H9 (cell line): Measurements from ENCODE around the gene SHISA9. TPM values are rescaled to one million over a fixed set of nuclear protein-coding genes. Genes with fewer than 3 reads are reported as not detected.

Source experiments
- DNase-seq: peaks from one replicate; pipeline ENCODE4 v3.0.0-alpha.2; 2017
- H2AFZ ChIP-seq: one replicate; pipeline ENCODE4 v1.6.1; 2013; ENCODE audit warnings: mild to moderate bottlenecking, low read length, control low read depth, moderate library complexity
- H2AK5ac ChIP-seq: 2 replicates; pipeline ENCODE4 v1.6.1; 2013; ENCODE audit warnings: low read length, control low read depth, mixed read lengths; ENCODE audit not compliant: insufficient read length
- H2BK120ac ChIP-seq: one replicate; pipeline ENCODE4 v1.6.1; 2013; ENCODE audit warnings: low read depth, mild to moderate bottlenecking, low read length, control low read depth, inconsistent platforms; ENCODE audit not compliant: poor library complexity, severe bottlenecking
- H2BK12ac ChIP-seq: 2 replicates; pipeline ENCODE4 v1.6.1; 2013; ENCODE audit warnings: low read length, control low read depth, mixed read lengths, low read depth; ENCODE audit not compliant: insufficient read length
- H2BK15ac ChIP-seq: 2 replicates; pipeline ENCODE4 v1.6.1; 2013; ENCODE audit warnings: low read depth, low read length, control low read depth
- H2BK20ac ChIP-seq: one replicate; pipeline ENCODE4 v1.6.1; 2013; ENCODE audit warnings: low read depth, mild to moderate bottlenecking, low read length, control low read depth, inconsistent platforms; ENCODE audit not compliant: poor library complexity, severe bottlenecking
- H2BK5ac ChIP-seq: 2 replicates; pipeline ENCODE4 v1.6.1; 2013; ENCODE audit warnings: low read length, control low read depth, mixed read lengths; ENCODE audit not compliant: insufficient read length
- H3K14ac ChIP-seq: 2 replicates; pipeline ENCODE4 v1.6.1; 2013; ENCODE audit warnings: low read length, control low read depth; ENCODE audit not compliant: insufficient read depth
- H3K18ac ChIP-seq: 2 replicates; pipeline ENCODE4 v1.6.1; 2013; ENCODE audit warnings: low read depth, mild to moderate bottlenecking, mixed read lengths, low read length, control low read depth; ENCODE audit not compliant: insufficient read length
- H3K23ac ChIP-seq: 2 replicates; pipeline ENCODE4 v1.6.1; 2013; ENCODE audit warnings: low read length, control low read depth, mixed read lengths, low read depth; ENCODE audit not compliant: insufficient read length
- H3K23me2 ChIP-seq: 2 replicates; pipeline ENCODE4 v1.6.1; 2013; ENCODE audit warnings: low read depth, mild to moderate bottlenecking, mixed read lengths, low read length, control low read depth; ENCODE audit not compliant: insufficient read length, poor library complexity, severe bottlenecking
- H3K27ac ChIP-seq: 2 replicates; pipeline ENCODE4 v1.5.1; 2013; ENCODE audit warnings: low read length, control low read depth, mixed read lengths, low read depth; ENCODE audit not compliant: insufficient read length
- H3K27me3 ChIP-seq: 2 replicates; pipeline ENCODE4 v1.6.1; 2013; ENCODE audit warnings: low read length, control low read depth, inconsistent platforms; ENCODE audit not compliant: insufficient read depth
- H3K4ac ChIP-seq: 2 replicates; pipeline ENCODE4 v1.6.1; 2013; ENCODE audit warnings: low read depth, mild to moderate bottlenecking, control low read depth, inconsistent platforms, low read length, moderate library complexity
- H3K4me1 ChIP-seq: 2 replicates; pipeline ENCODE4 v1.6.1; 2013; ENCODE audit warnings: low read length, control low read depth, inconsistent platforms; ENCODE audit not compliant: insufficient read depth
- H3K4me2 ChIP-seq: 2 replicates; pipeline ENCODE4 v1.6.1; 2013; ENCODE audit warnings: low read length, control low read depth, mixed read lengths; ENCODE audit not compliant: insufficient read length, insufficient read depth
- H3K56ac ChIP-seq: 2 replicates; pipeline ENCODE4 v1.6.1; 2013; ENCODE audit warnings: low read depth, mild to moderate bottlenecking, mixed read lengths, low read length, control low read depth; ENCODE audit not compliant: insufficient read length
- H3K79me1 ChIP-seq: 2 replicates; pipeline ENCODE4 v1.6.1; 2013; ENCODE audit warnings: low read depth, mild to moderate bottlenecking, moderate library complexity, low read length, control low read depth, inconsistent platforms; ENCODE audit not compliant: insufficient read depth, poor library complexity, severe bottlenecking
- H3K79me2 ChIP-seq: 2 replicates; pipeline ENCODE4 v1.6.1; 2013; ENCODE audit warnings: low read length, control low read depth, inconsistent platforms; ENCODE audit not compliant: insufficient read depth
- H3K9ac ChIP-seq: 2 replicates; pipeline ENCODE4 v1.6.1; 2013; ENCODE audit warnings: low read length, control low read depth, mixed read lengths; ENCODE audit not compliant: insufficient read length; ENCODE audit errors: extremely low read depth
- H3K9me3 ChIP-seq: one replicate; pipeline ENCODE4 v1.6.1; 2013; ENCODE audit warnings: low read depth, low read length, inconsistent platforms; ENCODE audit not compliant: control insufficient read depth
- H3T11ph ChIP-seq: one replicate; pipeline ENCODE4 v1.6.1; 2013; ENCODE audit warnings: mild to moderate bottlenecking, low read length, control low read depth, inconsistent platforms
- H4K20me1 ChIP-seq: one replicate; pipeline ENCODE4 v1.6.1; 2013; ENCODE audit not compliant: control insufficient read depth, insufficient read length, insufficient read depth
- H4K5ac ChIP-seq: 2 replicates; pipeline ENCODE4 v1.6.1; 2013; ENCODE audit warnings: low read depth, mild to moderate bottlenecking, mixed read lengths, low read length, control low read depth; ENCODE audit not compliant: insufficient read length
- H4K8ac ChIP-seq: replicated peaks from 2 replicates; pipeline ENCODE4 v1.6.1; 2013; ENCODE audit warnings: low read length, control low read depth, mixed read lengths, low read depth; ENCODE audit not compliant: insufficient read length
- H4K91ac ChIP-seq: 2 replicates; pipeline ENCODE4 v1.6.1; 2013; ENCODE audit warnings: low read depth, mild to moderate bottlenecking, moderate library complexity, mixed read lengths, low read length, control low read depth; ENCODE audit not compliant: insufficient read length
- H3K27ac Mint-ChIP-seq, 3 experiments: 2 replicates in 2 of 3; 3 replicates in 1 of 3; pipeline ENCODE4 v1.8.0; 2020 to 2021; ENCODE audit warnings: mixed read lengths in 3 of 3, mild to moderate bottlenecking in 1 of 3, moderate library complexity in 1 of 3
- H3K27me3 Mint-ChIP-seq: 2 replicates; pipeline ENCODE4 v1.8.0; 2021; ENCODE audit warnings: low read depth, mild to moderate bottlenecking, moderate library complexity, mixed read lengths
- H3K36me3 Mint-ChIP-seq, 3 experiments: 2 replicates in 2 of 3; 3 replicates in 1 of 3; pipeline ENCODE4 v1.8.0; 2020 to 2021; ENCODE audit warnings: low read depth in 3 of 3, mixed read lengths in 3 of 3; ENCODE audit not compliant: insufficient read depth in 1 of 3
- H3K4me1 Mint-ChIP-seq, 2 experiments: 2 replicates each; pipeline ENCODE4 v1.8.0; 2020; ENCODE audit warnings: mixed read lengths in 2 of 2
- H3K4me3 Mint-ChIP-seq, 2 experiments: 2 replicates in 1 of 2; 3 replicates in 1 of 2; pipeline ENCODE4 v1.8.0; 2020 to 2021; ENCODE audit warnings: mild to moderate bottlenecking in 2 of 2, mixed read lengths in 2 of 2, moderate library complexity in 1 of 2
- H3K9me3 Mint-ChIP-seq, 2 experiments: 2 replicates in 1 of 2; 3 replicates in 1 of 2; pipeline ENCODE4 v1.8.0; 2020; ENCODE audit warnings: mild to moderate bottlenecking in 2 of 2, mixed read lengths in 2 of 2, moderate library complexity in 1 of 2
- WGBS: extraction: QIAGEN DNeasy Blood & Tissue Kit; methylation state at CpG from one replicate; pipeline ENCODE4 v1.1.7; 2013; ENCODE audit warnings: missing lambda C conversion rate, low lambda C conversion rate, mixed read lengths; ENCODE audit not compliant: insufficient read length; ENCODE audit errors: extremely low coverage; 5-methylcytosine and 5-hydroxymethylcytosine counted together
- total RNA-seq: library from RNA; stranded (reverse); gene quantifications from 2 replicates; pipeline ENCODE4 v1.2.1, GENCODE V29; 2021
- TF ChIP-seq, protein P1 (sequence below): fragments of 200-600 bp; sonication (generic); conservative IDR thresholded peaks from 3 replicates; pipeline ENCODE4 v1.8.0; 2021; ENCODE audit warnings: antibody characterized with exemption, mild to moderate bottlenecking

The SHISA9 gene
- total RNA-seq, 1 experiment from 2014 or later, result 7.0 TPM

DNA sequence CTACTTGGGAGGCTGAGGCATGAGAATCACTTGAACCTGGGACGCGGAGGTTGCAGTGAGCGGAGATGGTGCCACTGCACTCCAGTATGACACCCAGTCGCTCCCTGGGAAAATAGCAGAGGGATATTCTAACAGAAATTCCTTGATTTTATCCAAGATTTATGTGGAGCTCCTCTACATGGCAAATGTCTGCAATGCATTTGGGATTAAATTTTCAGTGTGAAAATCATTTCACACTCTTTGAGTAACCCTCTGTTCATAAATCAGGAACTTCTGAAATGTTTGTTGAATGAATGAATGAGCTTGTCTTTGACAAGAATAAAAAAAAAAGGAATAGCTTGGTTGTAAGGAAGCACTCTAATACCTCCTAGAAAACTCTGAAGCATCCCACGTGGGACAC, 305.8 kb downstream of the SHISA9 start:
- no peak overlapping the region for H2AK5ac ChIP-seq
- H4K8ac ChIP-seq, result no peak overlapping the region
- H3K23ac ChIP-seq, result no peak overlapping the region

More for the DNA sequence above, 305.8 kb downstream of the SHISA9 start:
- no peak overlapping the region for H2AFZ ChIP-seq
- no peak for DNase-seq
- no CpG with 5 or more reads among the region's 5 CpGs for WGBS
- no peaks in the 10 kb centered on the region for H3K79me2 ChIP-seq
- no peak overlapping the region for H2BK120ac ChIP-seq
- H2BK5ac ChIP-seq, result no peak overlapping the region
- no peaks in the 10 kb centered on the region; the same call in 1 of the 2 replicates for H3K4me1 ChIP-seq
- H3T11ph ChIP-seq, result no peak overlapping the region
- Mint-ChIP-seq H3K27me3 (no peaks in the 10 kb centered on the region; the same call in 1 of the 2 replicates), H3K27ac (no peak overlapping the region), H3K36me3 (no peaks in the 10 kb centered on the region), H3K9me3 (no peaks in the 10 kb centered on the region), H3K4me3 (no peak overlapping the region), H3K4me1 (peaks cover 2 to 3% of the 10 kb centered on the region in 2 experiments; a peak in 2 of 4 replicates)
- TF ChIP-seq, protein P1, sequence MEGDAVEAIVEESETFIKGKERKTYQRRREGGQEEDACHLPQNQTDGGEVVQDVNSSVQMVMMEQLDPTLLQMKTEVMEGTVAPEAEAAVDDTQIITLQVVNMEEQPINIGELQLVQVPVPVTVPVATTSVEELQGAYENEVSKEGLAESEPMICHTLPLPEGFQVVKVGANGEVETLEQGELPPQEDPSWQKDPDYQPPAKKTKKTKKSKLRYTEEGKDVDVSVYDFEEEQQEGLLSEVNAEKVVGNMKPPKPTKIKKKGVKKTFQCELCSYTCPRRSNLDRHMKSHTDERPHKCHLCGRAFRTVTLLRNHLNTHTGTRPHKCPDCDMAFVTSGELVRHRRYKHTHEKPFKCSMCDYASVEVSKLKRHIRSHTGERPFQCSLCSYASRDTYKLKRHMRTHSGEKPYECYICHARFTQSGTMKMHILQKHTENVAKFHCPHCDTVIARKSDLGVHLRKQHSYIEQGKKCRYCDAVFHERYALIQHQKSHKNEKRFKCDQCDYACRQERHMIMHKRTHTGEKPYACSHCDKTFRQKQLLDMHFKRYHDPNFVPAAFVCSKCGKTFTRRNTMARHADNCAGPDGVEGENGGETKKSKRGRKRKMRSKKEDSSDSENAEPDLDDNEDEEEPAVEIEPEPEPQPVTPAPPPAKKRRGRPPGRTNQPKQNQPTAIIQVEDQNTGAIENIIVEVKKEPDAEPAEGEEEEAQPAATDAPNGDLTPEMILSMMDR, result no peak
- H2BK15ac ChIP-seq, result no peak overlapping the region
- no peak overlapping the region for H3K14ac ChIP-seq
- H4K20me1 ChIP-seq, result no peaks in the 10 kb centered on the region
- H3K27me3 ChIP-seq, result no peaks in the 10 kb centered on the region; the same call in 1 of the 2 replicates
- no peak overlapping the region for H3K18ac ChIP-seq
- H3K9ac ChIP-seq, result no peak overlapping the region
- H3K4ac ChIP-seq, result no peak overlapping the region
- H3K23me2 ChIP-seq, result no peaks in the 10 kb centered on the region
- H4K5ac ChIP-seq, result no peak overlapping the region
- H3K9me3 ChIP-seq, result no peaks in the 10 kb centered on the region
- H4K91ac ChIP-seq, result no peak overlapping the region
- no peak overlapping the region for H3K56ac ChIP-seq
- no peaks in the 10 kb centered on the region for H3K79me1 ChIP-seq
- H3K4me2 ChIP-seq, result no peak overlapping the region
- no peak overlapping the region for H2BK12ac ChIP-seq
- no peak overlapping the region for H3K27ac ChIP-seq
- no peak overlapping the region for H2BK20ac ChIP-seq
